GM12891 (cell line): ENCODE measurements around the gene ASCC2.

Experiments used
- POLR2A ChIP-seq: IDR thresholded peaks from 2 replicates; pipeline ENCODE4 v1.6.1; 2011; ENCODE audit warnings: low read depth, low read length, control low read depth
- POLR2AphosphoS5 ChIP-seq: IDR thresholded peaks from 2 replicates; pipeline ENCODE4 v1.6.1; 2011; ENCODE audit warnings: low read depth, low read length, control low read depth
- POU2F2 ChIP-seq: IDR thresholded peaks from 2 replicates; pipeline ENCODE4 v1.6.1; 2011; ENCODE audit warnings: low read depth, mild to moderate bottlenecking, control low read depth, low read length, moderate library complexity
- SPI1 ChIP-seq: IDR thresholded peaks from 2 replicates; pipeline ENCODE4 v1.6.1; 2011; ENCODE audit warnings: low read depth, low read length, control low read depth
- TAF1 ChIP-seq: IDR thresholded peaks from 2 replicates; pipeline ENCODE4 v1.6.1; 2011; ENCODE audit warnings: low read depth, low read length, control low read depth

GRCh38 chr22:29773233-29773632, 64.8 kb downstream of the ASCC2 start:
- TF ChIP-seq POLR2A (no peak), TAF1 (no peak), POLR2AphosphoS5 (no peak), SPI1 (no peak), POU2F2 (no peak)
